ENCODE measurements around the gene GRAP2.

DNA sequence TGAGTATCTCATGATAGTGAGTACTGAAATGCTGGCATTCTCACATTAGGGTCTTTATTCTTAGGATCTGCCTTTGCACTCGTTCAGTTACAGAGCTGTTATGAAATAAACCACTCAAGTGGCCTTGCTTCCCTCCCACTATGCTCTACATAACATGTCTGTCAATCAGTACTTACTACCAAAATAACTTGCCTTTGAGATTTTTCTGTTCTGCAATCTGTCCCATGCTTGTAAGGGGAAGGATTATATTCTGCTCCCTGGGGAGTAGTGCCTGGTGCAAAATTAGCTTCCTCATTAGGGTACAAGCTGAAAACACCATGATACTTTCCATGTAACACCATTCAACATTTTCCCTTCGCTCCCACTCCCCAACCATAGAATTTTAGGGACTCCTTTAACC, 1.9 kb upstream of the GRAP2 start:
- TF ChIP-seq, protein P1, sequence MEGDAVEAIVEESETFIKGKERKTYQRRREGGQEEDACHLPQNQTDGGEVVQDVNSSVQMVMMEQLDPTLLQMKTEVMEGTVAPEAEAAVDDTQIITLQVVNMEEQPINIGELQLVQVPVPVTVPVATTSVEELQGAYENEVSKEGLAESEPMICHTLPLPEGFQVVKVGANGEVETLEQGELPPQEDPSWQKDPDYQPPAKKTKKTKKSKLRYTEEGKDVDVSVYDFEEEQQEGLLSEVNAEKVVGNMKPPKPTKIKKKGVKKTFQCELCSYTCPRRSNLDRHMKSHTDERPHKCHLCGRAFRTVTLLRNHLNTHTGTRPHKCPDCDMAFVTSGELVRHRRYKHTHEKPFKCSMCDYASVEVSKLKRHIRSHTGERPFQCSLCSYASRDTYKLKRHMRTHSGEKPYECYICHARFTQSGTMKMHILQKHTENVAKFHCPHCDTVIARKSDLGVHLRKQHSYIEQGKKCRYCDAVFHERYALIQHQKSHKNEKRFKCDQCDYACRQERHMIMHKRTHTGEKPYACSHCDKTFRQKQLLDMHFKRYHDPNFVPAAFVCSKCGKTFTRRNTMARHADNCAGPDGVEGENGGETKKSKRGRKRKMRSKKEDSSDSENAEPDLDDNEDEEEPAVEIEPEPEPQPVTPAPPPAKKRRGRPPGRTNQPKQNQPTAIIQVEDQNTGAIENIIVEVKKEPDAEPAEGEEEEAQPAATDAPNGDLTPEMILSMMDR (IDR thresholded peaks at IDR 0.05), result no peak
- TF ChIP-seq POLR2AphosphoS5 (IDR thresholded peaks at IDR 0.05; ENCODE audit: low read depth, low read length), result no peak
- TF ChIP-seq SIN3A (IDR thresholded peaks at IDR 0.05; ENCODE audit: borderline replicate concordance, insufficient read depth, low read depth, low read length), result no peak

Measured in Panc1 (cell line).